RPMI8226 (cell line): ENCODE data around the gene DCAF8.
A peak's percentile ranks its signal among the peaks of the same experiment; 100 is the strongest.

Experiments used
- DNase-seq: peaks from one replicate; pipeline ENCODE4 v3.0.0-alpha.2; 2015

The DCAF8 gene

DNA sequence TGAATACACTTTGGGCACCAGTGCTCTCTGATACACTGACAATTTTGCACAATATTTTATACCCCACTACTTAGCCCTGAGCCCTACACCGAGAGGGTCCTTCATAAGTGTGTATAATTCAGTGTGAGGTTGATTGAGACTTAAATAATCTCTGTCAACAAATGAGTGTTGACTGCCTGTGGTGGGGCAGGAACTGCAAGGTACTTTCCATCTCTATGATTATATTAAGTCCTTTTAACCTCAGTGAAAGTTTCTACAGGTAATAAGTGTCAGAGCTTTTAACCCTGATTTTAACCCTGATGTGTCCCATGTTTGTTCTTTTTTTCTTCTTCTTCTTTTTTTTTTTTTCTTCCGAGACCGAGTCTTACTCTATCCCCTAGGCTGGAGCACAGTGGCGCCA lies 66.2 kb downstream of the DCAF8 start:
- no peak for DNase-seq

DNA sequence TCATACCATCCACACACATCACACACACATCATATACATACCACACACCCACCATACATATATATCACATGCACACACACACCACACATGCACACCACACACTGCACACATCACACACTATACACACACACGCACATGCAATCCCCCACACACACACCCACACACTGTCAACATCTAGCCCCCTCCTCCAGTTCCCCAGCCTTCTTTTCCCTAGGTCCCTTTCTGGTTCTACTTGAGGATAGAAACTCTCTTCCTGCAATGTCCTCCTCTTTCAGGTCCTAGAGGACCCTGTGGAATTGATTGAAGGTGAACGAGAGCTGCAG lies 67.7 kb downstream of the DCAF8 start:
- no peak for DNase-seq

DNA sequence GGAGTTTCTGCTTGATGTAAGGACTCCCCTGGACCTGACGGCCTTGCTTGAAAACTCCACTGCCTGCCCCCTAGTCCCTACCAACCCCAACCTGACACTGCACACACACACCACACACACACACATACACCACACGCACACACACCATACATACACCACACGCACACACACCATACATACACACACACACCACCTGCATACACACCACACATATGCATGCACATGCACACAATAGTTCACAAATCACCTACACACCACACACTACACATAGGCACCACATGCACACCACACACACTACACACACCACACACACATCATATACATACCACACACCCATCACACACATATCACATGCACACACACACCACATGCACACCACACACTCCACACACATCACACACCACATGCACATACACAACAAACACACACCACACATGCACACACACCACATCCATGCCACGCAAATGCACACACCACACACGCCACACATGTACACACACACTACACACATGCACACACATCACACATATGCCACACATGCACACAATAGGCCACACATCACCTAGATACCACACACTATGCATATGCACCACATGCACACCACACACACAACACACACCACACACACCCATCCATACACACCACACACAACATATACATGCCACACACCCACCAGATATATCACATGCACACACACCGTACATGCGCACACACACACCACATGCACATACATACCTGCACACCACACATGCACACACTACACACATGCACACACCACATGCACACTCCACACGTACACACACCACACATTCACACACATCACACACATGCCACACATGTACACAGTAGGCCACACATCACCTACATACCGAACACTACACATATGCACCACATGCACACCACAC lies 68.3 kb downstream of the DCAF8 start:
- DNase-seq, result no peak

DNA sequence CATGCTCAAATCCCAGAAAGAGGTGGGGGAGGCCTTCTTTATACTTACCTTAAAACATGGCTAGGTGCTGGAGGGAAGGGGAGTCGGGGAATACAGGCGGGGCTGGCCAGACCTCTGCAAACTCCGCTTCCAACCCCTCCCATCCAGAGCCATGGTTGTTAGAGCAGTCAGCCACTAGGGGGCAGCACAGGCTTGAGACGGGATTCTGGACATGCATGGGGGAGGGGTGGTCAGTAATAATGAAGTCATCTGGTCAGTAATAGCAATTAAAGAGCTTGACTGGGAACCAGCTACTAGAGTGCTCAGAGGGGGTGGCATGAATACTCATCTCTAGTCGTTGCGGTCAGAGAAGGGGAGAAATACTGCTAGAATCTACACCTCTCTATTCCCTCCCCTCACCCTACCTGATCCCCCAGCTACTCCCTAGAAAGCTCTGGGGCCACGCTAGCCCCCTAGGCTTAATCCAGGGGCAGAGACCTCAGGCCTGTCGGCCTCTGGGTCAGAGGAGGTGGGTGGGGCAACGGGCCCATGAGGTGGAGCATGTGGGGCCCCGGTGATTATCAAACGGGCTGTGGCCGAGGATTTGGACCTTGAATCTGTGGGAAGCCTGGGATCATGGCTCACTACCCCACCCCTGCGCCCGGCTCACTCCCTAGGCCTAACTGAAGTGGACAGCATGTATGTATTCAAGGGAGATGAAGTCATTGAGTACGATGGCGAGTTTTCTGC lies 69.1 kb downstream of the DCAF8 start:
- peak; percentile 89 for DNase-seq

DNA sequence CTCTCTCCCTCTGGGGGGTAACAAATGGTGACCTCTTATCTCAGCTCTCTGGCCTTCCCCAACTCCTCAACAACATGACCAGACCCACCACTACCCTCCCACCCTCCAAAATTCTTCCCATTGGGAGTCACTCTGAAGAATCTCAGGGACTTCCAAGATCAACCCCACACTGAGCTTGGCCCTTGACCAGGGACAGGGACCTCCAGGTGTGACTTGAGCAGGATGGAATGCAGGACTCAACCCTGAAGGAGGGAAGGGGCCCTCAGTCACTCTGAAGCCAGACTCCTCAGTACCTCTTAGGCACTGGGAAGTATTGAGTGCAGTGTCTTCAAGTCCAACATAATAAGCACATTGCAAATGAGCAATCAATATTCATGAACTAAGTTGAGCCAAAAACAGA lies 70.1 kb downstream of the DCAF8 start:
- no peak for DNase-seq

DNA sequence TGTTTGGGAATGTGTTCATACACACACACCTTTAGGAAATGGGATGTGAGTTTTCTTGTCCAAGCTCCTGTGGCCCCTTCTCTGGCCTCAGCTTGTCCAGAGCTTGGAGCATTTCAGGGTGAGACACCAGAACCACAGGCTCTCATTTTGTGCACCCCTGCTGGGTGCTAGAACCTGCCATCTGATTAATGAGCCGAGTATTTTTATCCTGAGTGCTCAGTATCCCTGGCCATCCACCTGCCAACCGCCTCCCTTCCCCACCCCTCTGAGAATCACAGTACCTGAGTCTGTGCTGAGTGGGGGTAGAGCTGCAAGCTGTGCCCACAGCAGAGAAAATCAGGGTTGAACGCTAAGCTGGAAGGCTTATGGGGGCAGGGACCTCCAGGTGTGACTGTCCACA lies 70.6 kb downstream of the DCAF8 start:
- DNase-seq, result no peak

DNA sequence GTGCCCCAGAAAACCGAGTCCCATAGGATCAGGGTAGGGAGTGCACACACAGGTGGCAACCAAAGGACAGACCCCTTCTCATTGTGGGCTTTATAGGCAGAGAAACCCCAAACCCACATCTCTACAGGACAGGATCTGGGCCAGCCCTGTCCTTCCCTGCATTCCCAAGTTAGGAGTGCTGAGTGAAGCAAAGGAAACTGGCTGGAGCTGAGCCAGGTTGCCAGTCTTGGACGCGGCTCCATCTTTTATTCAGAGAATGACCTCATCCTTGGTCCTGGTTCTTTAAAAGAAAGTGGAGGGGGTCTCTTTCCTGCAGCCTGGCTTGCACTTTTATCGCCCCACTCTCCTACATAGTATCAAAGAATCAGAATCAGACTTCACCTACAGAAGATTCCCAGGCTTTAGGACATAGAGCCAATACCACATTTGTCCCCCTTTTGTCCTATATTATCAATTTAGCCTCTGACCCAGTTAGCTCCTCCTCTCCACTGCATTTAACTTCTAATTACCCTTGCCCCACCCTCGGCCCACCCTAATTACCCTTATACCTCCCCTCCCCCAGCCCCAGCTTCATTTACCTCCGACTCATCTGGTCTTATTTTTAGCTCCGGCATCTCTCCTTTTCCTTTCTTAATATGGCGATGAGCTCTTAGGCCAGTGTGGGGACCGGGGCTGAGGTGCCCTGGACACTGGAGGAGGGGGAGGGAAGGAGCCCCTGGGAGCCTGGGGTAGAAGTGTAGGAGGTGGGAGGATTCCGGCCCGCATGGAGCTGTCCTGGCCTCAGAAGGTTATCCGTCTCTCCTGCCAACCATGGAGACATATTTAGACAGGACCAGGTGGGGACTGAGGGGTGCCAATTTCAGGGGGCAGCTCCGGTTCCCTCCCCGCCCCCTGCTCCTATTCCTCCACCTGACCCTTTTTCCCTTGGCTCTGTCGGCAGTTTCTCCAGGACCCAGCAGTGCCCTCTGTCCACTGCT lies 72.4 kb downstream of the DCAF8 start, which contains the start of gene CASQ1:
Gene CASQ1 (plus strand): TSS at position 927 of the 977 bp plus-strand sequence. CDS start 177 bp downstream, outside the sequence.
- DNase-seq, result no peak

DNA sequence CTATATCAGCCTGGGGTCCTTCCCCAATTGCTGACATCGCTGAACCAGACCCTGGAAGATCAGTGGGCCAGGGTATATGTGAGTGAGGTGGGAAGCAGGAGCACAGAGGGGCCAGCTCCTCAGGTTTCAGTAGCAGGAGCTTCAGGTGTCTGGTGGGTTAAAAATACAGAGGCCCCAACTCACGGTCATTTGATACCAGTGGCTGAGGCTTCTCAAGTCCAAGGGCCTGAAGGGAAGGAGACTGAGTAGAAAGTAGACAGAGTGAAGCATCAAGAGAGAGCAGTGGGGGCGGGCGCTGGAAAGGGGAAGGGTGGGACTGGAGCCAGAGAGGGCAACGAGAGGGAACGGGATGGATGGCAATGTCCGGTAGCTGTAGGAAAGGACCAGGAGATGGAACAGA lies 74.0 kb downstream of the DCAF8 start:
- no peak for DNase-seq

DNA sequence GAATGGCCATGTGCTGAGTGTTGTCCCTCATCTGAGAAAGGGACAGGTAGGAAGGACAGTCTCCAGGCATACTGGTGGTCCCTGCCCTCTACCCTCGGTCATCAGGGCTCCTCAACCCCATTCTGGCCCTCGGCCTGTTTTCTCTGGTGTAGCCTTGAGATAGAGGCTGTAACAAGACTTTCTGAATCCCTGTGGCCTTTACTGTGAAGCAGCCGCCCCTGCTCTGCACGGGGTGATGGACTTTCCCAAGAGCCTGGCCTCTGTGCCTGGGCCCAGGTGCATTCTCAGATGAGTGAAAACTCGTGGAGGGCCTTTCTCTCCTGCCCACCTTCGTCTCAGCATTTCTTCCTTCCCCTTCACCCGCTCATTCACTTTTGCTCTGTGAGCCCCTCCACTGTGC lies 74.9 kb downstream of the DCAF8 start:
- DNase-seq, result no peak

DNA sequence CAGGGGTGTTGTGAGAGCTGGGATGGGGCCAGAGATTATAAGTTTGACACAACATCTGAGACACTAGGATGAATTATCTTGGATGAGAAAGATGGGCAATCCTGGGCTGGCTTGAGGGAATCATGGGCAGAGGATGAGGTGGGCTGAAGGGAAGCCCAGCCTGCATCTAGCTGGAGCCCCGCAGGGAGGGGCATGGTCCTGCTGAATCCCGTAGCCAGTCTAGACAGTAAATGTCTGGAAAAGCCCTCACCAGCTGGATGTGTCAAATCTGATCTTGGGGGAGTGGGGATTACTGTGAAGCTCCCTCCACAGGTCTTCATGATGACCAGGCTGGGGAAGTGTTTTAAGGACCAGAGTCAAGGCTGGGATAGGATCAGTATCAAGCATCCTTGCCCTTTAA lies 75.6 kb downstream of the DCAF8 start:
- DNase-seq, result no peak

DNA sequence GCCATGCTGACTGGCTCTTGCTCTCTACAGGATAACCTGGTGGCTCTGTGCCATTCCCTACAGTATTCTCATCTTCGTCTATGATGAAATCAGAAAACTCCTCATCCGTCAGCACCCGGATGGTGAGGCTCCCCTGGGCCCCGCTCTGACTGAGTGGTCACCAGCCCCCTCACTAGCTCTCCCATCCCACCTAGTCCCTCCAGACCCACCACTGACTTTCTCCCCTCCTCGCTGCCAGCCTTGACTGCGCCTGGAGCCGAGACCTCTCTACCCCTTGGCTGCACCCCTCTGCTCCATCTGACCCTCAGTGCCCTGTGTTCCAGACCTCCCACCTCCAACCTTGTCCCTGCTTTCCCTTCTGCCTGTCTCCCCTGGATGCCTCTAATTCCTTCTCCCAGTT lies 76.1 kb downstream of the DCAF8 start:
- no peak for DNase-seq

DNA sequence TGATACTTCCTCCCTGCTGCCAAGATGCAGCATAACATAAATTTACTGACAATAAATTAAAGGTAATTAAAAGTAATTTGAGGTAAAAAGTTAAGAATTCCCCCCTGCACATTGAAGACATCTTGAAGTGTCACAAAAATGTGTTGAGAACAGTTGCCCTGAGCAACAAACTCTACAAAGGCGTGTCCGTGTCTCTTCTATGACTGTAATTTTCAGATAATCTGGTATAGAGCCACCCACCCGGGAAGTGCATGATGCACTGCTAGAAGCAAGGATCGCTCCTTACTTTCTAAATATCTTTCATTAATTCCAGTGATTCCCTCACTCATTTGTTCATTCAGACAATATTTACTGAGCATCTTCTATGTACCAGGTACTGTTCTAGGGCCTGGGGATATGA lies 83.0 kb downstream of the DCAF8 start:
- DNase-seq, result no peak

DNA sequence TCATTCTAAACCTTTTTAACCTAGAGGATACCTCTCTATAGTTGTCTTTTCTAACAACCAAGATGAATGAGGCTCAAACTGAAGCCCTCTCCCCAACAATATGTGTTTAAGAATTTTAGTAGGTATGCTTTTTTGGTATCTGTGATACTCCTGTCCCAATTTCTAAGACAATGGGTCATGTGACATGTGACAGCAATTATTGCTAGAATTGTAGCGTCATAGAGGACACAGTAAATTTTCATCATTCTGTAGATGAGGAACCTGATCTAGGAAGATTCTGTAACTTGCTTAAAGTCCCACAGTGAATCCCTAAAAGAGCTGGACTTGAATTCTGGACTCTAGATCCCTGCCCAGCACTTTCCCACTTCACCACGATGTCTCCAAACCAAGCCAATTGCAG lies 83.6 kb downstream of the DCAF8 start:
- DNase-seq, result no peak

DNA sequence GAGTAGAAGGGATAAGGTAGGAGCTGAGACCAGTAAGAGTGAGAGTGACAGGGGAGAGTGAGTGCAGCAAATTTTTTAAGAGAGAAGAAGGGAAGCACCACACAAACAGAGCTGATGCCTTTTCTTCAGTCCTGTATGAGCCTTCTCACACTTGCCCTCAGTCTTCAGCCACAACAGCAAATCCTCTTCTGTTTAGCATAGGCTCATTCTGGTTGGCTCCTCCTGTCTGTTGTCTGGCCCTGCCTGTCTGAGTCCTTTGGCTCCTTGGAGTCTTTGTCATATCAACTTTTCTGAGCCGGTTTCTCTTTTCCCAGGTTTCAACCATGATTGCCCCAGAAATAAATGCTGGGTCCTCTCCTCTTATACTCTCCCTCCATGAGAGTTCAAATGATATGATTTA lies 84.7 kb downstream of the DCAF8 start:
- DNase-seq, result no peak

DNA sequence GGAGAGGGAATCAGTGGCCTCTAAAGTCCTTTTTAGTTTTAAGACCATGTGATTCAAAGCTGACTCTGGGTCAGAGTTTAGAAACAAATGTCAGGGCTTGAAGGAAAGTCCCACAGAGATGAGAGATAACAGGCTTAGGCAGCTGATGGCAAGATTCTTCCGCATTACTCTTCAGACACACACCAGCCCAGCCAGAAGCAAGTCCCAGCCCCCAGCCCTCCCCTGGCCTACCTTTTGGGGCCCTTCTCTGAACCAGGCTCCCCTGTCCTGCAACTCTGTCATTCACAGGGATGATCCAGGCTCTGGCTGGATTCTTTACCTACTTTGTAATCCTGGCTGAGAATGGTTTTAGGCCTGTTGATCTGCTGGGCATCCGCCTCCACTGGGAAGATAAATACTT lies 85.1 kb downstream of the DCAF8 start:
- DNase-seq, result no peak

DNA sequence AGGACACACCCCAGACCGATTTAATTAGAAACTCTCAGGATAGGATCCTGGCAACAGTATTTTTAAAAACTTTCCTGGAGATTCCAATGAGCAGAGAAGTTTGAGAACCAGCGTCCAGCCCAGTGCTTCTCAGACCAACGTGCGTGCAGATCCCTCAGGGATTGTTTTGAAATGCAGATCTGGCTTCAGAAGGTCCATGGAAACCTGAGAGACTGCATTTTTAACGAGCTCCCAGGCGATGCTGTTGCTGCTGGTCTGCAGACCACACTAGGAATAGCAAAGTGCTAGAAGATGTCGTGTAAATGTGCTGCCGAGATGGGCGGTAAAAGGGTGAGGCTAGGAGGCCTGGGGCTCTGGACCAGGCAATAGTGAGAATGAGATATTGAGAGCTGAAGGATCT lies 90.4 kb downstream of the DCAF8 start:
- no peak for DNase-seq

DNA sequence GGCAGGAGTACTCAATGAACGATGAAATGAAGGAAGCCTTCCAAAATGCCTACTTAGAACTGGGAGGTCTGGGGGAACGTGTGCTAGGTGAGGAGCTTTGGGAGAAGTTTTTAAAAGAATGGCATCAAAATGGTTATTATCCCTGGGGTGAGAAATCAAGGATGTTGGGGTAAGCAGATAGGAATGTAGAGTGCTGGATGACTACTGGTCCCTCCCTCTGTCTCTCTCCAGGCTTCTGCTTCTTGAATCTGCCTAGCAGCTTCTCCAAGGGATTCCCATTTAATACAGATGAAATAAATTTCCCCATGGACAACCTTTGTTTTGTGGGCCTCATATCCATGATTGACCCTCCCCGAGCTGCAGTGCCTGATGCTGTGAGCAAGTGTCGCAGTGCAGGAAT lies 91.0 kb downstream of the DCAF8 start:
- DNase-seq, result no peak

DNA sequence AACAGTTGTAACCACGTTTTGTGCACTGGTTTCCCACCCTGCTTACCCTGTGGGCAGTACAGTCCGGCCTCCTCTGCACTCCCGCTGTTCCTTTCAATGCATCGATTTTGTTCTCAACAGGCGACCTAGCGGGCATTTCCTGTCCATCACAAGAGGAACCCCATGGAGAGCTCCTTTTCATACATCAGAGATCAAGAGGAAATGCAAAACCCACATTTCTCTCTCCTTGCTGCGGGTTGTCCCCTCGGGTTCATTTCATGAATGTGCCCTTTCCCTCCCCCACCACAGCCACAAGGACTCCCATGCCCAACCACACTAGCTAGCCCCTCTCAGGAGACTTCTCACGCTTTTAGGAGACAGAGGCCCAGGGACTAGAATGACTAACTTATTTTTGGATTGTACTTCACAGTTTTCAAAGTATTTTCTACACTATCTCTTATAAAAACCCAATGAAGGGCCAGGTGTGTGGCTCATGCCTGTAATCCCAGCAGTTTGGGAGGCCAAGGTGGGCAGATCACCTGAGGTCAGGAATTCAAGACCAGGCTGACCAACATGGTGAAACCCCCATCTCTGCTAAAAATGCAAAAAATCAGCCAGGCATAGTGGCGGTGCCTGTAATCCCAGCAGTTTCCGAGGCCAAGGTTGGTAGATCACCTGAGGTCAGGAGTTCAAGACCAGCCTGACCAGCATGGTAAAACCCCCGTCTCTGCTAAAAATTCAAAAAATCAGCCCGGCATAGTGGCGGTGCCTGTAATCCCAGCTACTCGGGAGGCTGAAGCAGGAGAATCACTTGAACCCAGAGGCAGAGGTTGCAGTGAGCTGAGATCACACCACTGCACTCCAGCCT lies 92.6 kb downstream of the DCAF8 start:
- no peak for DNase-seq

DNA sequence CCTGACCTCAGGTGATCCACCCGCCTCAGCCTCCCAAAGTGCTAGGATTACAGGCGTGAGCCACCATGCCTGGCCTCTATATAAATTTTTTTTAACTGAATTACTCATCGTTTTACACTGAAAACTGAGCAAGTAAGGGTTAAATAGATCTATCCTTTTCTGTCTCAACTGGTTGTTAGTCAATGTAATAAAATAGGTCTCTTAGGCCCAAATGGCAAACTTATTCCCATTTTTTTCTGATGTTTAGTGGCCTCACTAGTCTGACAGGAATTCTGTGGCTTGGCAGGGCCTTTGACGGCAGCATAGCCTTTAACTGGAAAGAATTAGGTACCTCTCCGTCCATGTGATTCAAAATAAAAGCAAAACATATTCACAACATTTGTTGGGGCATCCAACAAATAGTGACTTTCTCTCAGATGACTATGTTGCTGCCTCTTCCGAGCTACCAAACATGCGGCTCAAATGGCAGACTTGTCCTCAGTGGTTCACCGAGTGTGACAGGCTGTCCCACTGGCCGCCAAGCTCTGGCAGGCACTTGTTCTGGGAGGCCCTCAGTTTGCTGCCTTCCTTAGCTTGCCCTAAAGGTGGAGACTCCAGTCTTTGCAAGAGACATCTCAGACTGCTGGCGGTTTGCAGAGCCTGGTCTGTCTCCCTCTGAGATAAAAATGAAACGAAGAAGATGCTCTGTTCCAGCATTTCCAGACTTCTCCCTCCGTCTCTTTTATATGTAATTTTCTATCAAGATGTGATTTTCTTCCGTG lies 93.6 kb downstream of the DCAF8 start:
- no peak for DNase-seq

DNA sequence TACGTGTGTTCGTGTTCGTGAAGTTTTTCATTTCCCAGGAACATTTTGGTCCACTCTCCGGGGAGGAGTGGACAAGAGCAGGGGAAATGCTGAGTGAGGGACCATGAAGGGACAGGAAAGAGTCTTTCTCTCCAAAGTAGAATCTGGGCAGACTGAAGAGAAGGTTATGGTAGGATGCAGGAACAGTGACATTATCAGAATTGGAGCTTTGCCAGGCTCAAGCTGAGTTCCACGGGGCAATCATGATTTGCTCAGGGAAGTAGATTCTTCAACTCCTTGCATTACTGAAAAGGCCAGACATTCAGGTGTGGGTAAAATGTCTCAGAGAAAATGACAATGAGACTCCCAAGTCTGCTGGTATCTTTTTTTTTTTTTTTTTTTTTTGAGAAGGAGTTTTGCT lies 94.3 kb downstream of the DCAF8 start:
- no peak for DNase-seq

DNA sequence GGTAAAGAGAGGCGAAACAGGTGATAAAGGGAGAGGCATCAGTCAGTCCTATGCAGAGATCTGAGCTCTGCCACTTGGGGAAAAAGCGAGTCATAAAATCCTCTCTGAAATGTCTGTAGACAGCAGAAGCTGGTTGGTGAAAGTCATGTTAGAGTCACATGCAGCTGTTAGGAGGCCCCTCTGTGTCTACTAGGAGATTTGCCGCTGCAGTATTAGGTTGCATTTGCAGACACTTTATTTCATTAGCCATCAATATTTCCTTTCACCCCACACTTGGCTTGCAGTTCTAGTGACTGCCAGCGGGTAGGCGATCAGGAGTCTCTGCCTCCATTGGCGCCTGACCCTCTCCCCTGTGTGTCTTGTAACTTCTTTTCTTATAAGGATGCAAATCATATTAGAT lies 94.8 kb downstream of the DCAF8 start:
- no peak for DNase-seq

DNA sequence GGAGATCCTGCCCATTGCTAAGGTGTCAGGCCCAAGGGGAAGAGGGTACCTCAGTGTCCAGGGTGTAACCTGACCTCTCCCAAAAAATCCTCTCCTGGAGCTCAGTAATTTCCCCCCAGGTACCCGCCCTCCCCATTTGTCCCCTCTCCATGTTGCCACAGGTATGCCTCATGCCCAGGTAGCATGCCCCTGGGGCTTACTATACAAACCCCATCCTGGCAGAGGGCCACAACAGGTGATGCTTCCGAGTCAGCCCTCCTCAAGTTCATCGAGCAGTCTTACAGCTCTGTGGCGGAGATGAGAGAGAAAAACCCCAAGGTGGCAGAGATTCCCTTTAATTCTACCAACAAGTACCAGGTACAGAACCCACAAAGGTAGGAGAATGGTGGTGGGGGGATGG lies 95.3 kb downstream of the DCAF8 start:
- DNase-seq, result no peak
